HepG2 (cell line): ENCODE results near the gene MTG1. TPM values are rescaled to one million over a fixed set of nuclear protein-coding genes. Genes with fewer than 3 reads are reported as not detected.

ENCODE experiments used
- ASH2L ChIP-seq: fragments of 300-600, 200-600 bp; sonication (generic); IDR thresholded peaks from 2 replicates; pipeline ENCODE4 v1.7.0; 2017; ENCODE audit warnings: low read depth, mild to moderate bottlenecking, moderate library complexity, mixed read lengths, low read length; ENCODE audit not compliant: insufficient read length
- ETS1 ChIP-seq: sonication (generic); formaldehyde crosslinking; IDR thresholded peaks from 2 replicates; pipeline ENCODE4 v1.4.0; 2020; ENCODE audit warnings: missing genetic modification reagents
- FOSL2 ChIP-seq: sonication (generic); formaldehyde crosslinking; IDR thresholded peaks from 2 replicates; pipeline ENCODE4 v1.4.0; 2020; ENCODE audit warnings: missing genetic modification reagents
- GABPB1 ChIP-seq: IDR thresholded peaks from 2 replicates; pipeline ENCODE4 v1.6.1; 2016; ENCODE audit warnings: mild to moderate bottlenecking, missing genetic modification reagents, moderate library complexity, missing compliant biosample characterization
- KDM5B ChIP-seq: sonication (generic); formaldehyde crosslinking; IDR thresholded peaks from 2 replicates; pipeline ENCODE4 v1.4.0; 2020; ENCODE audit warnings: missing genetic modification reagents, mild to moderate bottlenecking, borderline replicate concordance
- MYC ChIP-seq: sonication (generic); formaldehyde crosslinking; IDR thresholded peaks from 2 replicates; pipeline ENCODE4 v1.9.0; 2021; ENCODE audit warnings: missing genetic modification reagents, borderline replicate concordance
- RARA ChIP-seq: IDR thresholded peaks from 2 replicates; pipeline ENCODE4 v1.6.1; 2016; ENCODE audit warnings: missing genetic modification reagents, missing compliant biosample characterization
- REPIN1 ChIP-seq: sonication (generic); formaldehyde crosslinking; IDR thresholded peaks from 2 replicates; pipeline ENCODE4 v1.8.0; 2022; ENCODE audit warnings: missing genetic modification reagents, low read depth, mild to moderate bottlenecking, borderline replicate concordance
- RNF2 ChIP-seq: fragments of 450-650 bp; conservative IDR thresholded peaks from 2 replicates; pipeline ENCODE4 v1.6.1; 2016; ENCODE audit warnings: low read depth
- UBTF ChIP-seq: sonication (generic); formaldehyde crosslinking; IDR thresholded peaks from 2 replicates; pipeline ENCODE4 v1.4.0; 2020; ENCODE audit warnings: mild to moderate bottlenecking, missing genetic modification reagents
- ZBTB7B ChIP-seq: sonication (generic); formaldehyde crosslinking; IDR thresholded peaks from 2 replicates; pipeline ENCODE4 v1.4.0; 2020; ENCODE audit warnings: missing genetic modification reagents
- ZNF567 ChIP-seq: sonication (generic); formaldehyde crosslinking; IDR thresholded peaks from 2 replicates; pipeline ENCODE4 v1.8.1; 2023; ENCODE audit warnings: mild to moderate bottlenecking, missing genetic modification reagents, borderline replicate concordance
- ZNF616 ChIP-seq: sonication (generic); formaldehyde crosslinking; IDR thresholded peaks from 2 replicates; pipeline ENCODE4 v1.5.0; 2020; ENCODE audit warnings: low read depth, mild to moderate bottlenecking, missing genetic modification reagents
- polyA plus RNA-seq, 8 experiments: library from polyadenylated mRNA; depleted of rRNA in 3 of 8; stranded (reverse) in 7 of 8; unstranded in 1 of 8; fragments of >200 nt; fragmentation: Illumina TruSeq in 4 of 8; extraction: Trizol in 4 of 8; gene quantifications; 2 replicates each; pipeline versions ENCODE4 v1.2.1 to v1.2.3, GENCODE V29; 2011 to 2016; ENCODE audit warnings: low read depth in 4 of 8, missing spikeins in 1 of 8, mixed read lengths in 1 of 8; ENCODE audit not compliant: insufficient read depth in 1 of 8
- total RNA-seq, 5 experiments: library from RNA; depleted of rRNA; stranded (reverse); fragments of >200 nt; fragmentation: Illumina TruSeq; extraction: Trizol; gene quantifications; 2 replicates each; pipeline ENCODE4 v1.2.3, GENCODE V29; 2016; ENCODE audit warnings: low read depth in 1 of 5
- TF ChIP-seq, protein P1 (sequence below), 2 experiments: IDR thresholded peaks; 2 replicates each; pipeline ENCODE4 v1.6.1; 2011 to 2012; ENCODE audit warnings: low read length in 2 of 2, borderline replicate concordance in 1 of 2, low read depth in 1 of 2, mild to moderate bottlenecking in 1 of 2, moderate library complexity in 1 of 2
- TF ChIP-seq, protein P2 (sequence below): sonication (generic); formaldehyde crosslinking; IDR thresholded peaks from 2 replicates; pipeline ENCODE4 v1.9.0; 2021; ENCODE audit warnings: missing genetic modification reagents, borderline replicate concordance

MTG1 gene
- total and polyA plus RNA-seq, 2 of the 13 experiments (the other 11 are each of a cell fraction or from before 2014, with no cell fraction given): 42.0 to 103 TPM

DNA sequence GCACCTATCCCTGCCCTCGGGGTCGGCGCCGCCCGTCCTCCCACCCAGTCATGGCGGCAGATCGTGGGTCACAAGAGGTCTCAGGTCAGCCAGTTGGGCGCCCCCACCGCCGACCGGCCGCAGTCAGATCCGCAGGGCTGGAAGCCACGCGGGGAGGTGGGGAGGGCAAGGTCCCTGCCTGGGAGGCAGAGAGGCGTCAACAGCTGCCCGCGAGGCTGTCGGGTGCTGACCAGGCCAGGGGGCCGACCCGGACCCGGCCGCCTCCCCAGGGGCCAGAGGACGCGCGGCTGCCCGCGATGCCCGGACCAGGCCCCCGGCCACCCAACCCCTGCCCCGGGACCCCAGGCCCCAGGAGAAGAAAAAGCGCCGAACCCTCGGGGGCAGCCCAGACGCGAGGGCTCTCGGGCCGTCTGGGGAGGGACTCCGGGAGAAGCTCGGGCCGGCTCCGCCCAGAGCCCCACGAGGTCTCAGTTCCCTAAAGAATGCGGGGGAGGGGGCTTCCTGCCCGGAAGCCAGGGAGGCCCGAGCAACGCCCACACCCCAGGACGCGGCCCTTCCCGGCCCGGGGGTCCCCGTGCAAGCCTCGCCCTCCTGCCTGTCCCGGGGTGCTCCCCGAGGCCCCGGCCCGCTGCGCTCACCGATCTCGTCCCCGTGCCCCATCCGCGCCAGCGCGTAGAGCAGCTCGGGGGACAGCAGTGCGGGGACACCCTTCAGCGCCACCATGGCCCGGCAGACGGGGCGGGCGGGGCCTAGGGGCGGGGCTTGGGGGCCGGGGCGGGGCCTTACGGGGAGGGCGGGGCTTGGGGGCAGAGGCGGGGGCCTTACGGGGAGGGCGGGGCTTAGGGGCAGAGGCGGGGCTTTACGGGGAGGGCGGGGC, 36.4 kb upstream of the MTG1 start, which contains the start of gene FUOM (continued):
- TF ChIP-seq FOSL2 (CRISPR knock-in tag) (peak; percentile 3; the same call in 1 of the 2 replicates), GABPB1 (peak; percentile 85), ZNF616 (CRISPR knock-in tag) (peak; percentile 41; the same call in 1 of the 2 replicates), UBTF (CRISPR knock-in tag) (peak; percentile 88), ETS1 (CRISPR knock-in tag) (no peak), MYC (CRISPR knock-in tag) (peak; percentile 76), RNF2 (no peak; the same call in 1 of the 2 replicates), KDM5B (CRISPR knock-in tag) (peak; percentile 71; the same call in 1 of the 2 replicates), RARA (CRISPR knock-in tag) (0 out of 2 replicates have a peak, but pooled peaks have one; percentile 12), ZBTB7B (CRISPR knock-in tag) (peak; percentile 41; the same call in 1 of the 2 replicates), ASH2L (peak; percentile 36), REPIN1 (peak; percentile 45), ZNF567 (CRISPR knock-in tag) (no peak)
- TF ChIP-seq, protein P1, sequence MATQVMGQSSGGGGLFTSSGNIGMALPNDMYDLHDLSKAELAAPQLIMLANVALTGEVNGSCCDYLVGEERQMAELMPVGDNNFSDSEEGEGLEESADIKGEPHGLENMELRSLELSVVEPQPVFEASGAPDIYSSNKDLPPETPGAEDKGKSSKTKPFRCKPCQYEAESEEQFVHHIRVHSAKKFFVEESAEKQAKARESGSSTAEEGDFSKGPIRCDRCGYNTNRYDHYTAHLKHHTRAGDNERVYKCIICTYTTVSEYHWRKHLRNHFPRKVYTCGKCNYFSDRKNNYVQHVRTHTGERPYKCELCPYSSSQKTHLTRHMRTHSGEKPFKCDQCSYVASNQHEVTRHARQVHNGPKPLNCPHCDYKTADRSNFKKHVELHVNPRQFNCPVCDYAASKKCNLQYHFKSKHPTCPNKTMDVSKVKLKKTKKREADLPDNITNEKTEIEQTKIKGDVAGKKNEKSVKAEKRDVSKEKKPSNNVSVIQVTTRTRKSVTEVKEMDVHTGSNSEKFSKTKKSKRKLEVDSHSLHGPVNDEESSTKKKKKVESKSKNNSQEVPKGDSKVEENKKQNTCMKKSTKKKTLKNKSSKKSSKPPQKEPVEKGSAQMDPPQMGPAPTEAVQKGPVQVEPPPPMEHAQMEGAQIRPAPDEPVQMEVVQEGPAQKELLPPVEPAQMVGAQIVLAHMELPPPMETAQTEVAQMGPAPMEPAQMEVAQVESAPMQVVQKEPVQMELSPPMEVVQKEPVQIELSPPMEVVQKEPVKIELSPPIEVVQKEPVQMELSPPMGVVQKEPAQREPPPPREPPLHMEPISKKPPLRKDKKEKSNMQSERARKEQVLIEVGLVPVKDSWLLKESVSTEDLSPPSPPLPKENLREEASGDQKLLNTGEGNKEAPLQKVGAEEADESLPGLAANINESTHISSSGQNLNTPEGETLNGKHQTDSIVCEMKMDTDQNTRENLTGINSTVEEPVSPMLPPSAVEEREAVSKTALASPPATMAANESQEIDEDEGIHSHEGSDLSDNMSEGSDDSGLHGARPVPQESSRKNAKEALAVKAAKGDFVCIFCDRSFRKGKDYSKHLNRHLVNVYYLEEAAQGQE (IDR thresholded peaks at IDR 0.05; ENCODE audit: borderline replicate concordance in 1 of 2, low read depth in 1 of 2, low read length in 2 of 2): 0 out of 4 replicates have a peak, but pooled peaks of 1 of the 2 experiments have one; percentile 2
- TF ChIP-seq, protein P2, sequence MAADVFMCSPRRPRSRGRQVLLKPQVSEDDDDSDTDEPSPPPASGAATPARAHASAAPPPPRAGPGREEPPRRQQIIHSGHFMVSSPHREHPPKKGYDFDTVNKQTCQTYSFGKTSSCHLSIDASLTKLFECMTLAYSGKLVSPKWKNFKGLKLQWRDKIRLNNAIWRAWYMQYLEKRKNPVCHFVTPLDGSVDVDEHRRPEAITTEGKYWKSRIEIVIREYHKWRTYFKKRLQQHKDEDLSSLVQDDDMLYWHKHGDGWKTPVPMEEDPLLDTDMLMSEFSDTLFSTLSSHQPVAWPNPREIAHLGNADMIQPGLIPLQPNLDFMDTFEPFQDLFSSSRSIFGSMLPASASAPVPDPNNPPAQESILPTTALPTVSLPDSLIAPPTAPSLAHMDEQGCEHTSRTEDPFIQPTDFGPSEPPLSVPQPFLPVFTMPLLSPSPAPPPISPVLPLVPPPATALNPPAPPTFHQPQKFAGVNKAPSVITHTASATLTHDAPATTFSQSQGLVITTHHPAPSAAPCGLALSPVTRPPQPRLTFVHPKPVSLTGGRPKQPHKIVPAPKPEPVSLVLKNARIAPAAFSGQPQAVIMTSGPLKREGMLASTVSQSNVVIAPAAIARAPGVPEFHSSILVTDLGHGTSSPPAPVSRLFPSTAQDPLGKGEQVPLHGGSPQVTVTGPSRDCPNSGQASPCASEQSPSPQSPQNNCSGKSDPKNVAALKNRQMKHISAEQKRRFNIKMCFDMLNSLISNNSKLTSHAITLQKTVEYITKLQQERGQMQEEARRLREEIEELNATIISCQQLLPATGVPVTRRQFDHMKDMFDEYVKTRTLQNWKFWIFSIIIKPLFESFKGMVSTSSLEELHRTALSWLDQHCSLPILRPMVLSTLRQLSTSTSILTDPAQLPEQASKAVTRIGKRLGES (CRISPR knock-in tag): no peak; the same call in 1 of the 2 replicates
